Activated T-cell treated with anti-CD3 and anti-CD28 coated beads, Interleukin-2, amount 50 U/mL, for 1 hour (primary cell): ENCODE results near the gene STT3B.
"Not testable (repeated sequence)": the region's sequence is repeated elsewhere in the genome, so short reads cannot be mapped to it uniquely, and the experiment has no call there.

Source experiments
- DNase-seq: peaks from one replicate; pipeline ENCODE4 v3.0.0-alpha.2; 2020

STT3B gene

DNA sequence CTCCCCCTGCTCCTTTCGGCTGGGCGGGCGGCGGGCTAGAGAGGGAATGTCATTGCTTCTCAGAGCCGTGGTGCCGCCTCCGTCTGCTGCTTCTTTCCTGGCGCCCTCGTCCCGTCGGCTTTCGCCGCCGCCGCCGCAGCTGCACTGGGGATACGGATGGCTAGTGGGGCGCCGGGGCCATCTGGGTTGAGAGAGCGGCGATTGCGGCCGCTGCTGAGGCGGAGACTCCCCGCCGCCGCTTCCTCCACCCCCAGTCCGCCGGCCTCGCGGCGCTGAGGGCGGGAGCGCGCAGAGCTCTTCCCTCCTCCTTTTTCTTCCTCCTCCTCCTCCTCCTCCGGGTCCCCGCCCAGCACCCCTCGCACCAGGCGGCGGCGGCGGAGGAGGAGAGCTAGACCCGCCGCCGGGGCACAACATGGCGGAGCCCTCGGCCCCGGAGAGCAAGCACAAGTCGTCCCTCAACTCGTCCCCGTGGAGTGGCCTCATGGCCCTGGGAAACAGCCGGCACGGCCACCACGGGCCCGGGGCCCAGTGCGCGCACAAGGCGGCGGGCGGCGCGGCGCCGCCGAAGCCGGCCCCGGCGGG is at the start of gene STT3B:
TSS of gene STT3B (plus strand) at position 339 of the 582 bp plus-strand sequence. CDS start at position 413, 74 bp downstream.
- no peak for DNase-seq

DNA sequence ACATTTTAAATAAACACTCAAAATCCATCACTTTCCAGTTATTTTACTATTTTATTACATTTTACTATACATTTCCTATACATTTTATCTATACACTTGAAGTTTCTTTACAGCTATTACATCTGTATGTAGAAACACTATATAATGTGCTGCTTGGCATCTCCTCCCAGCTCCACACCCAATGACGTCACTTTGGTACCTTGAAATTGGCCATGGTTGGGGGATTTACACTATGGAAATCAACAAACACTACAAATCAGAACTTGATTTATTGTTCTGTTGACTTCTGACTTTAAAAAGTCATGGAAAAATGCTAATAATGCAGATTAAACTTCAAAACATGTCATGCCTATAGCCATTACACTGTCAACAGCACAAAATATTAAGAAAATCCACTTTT is 48.9 kb upstream of the STT3B start:
- DNase-seq: no peak

DNA sequence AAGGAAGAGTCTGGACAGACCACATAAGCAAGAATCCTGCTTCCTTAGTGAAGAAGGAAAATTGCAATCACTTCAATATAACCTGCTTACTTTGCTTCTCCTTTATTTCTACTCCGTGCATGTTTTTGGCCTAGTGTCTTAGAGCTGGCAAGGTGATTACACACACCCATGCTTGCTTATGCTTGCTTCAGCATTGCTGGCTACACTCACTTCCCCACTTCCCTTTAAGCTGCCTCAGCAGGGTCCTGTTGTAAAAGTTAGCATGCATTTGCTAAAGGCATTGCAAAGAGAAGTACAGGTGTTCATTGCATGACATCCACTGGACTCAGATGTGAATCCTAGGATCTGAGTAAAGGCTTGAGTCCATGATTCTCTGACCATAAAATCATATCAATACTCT is 47.5 kb upstream of the STT3B start:
- no peak for DNase-seq

GRCh38 chr3:31486865-31487533 is 45.7 kb upstream of the STT3B start:
- DNase-seq: no peak

- DNase-seq: no peak
Measured at GRCh38 chr3:31488475-31489017, 44.2 kb upstream of the STT3B start.

DNA sequence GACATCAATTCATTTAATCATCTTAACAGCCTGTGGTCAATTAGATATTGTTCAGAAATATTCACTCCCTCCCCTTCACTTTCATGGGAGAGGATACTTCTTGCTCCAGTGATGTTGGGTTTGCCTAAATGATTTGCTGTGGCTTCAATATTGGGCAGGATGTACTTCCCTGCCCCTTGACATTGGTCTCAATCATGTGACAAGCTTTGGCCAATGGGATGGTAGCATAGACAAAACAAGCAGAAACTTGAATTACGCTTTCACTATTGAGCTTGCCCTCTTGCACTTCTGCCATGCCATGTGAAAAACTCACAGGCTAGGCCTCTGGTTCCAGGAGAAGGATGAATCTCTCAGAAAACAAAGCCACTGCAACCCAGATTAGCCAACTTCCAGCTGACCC is 42.2 kb upstream of the STT3B start:
- DNase-seq: no peak

DNA sequence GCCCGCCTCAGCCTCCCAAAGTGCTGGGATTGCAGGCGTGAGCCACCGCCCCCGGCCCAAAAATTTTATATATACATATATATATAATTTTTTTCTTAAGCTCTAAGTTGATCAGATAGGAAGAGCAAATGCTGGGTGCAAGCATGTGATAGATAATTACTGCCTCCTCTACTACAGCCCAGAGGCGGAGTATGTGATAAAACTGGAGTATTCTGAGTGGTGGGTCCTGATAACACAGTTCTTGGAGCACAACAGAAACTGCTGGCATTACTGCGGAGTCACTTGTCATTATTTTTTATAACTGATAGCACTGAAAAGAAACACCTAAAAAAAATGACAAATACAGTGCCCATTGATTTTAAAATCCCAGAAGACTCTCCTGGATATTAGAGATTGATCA is 41.1 kb upstream of the STT3B start:
- DNase-seq: no peak

- DNase-seq: no peak
Measured at GRCh38 chr3:31493149-31493548, 39.6 kb upstream of the STT3B start.

- no peak for DNase-seq
Measured at GRCh38 chr3:31495971-31496665, 36.6 kb upstream of the STT3B start.

DNA sequence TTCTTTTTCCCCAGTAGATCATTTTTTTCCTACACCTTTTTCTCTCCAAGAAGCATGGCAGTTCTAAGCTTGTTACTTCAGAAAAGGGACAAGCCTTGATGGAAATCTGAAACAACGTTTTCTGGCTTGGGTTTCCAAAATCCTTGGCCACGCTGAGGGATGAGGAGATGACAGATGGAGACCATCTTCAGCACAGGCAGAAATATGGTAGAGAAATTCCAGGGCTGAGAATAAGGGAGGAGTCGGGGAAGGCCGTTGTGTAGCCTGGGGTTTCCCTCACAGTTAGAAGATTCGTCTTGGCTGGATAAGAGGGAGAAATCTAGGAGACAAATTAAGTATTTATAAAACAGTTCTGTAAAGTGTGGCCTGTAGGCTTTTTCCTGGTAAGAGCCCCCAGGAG is 33.9 kb upstream of the STT3B start:
- no peak for DNase-seq

DNA sequence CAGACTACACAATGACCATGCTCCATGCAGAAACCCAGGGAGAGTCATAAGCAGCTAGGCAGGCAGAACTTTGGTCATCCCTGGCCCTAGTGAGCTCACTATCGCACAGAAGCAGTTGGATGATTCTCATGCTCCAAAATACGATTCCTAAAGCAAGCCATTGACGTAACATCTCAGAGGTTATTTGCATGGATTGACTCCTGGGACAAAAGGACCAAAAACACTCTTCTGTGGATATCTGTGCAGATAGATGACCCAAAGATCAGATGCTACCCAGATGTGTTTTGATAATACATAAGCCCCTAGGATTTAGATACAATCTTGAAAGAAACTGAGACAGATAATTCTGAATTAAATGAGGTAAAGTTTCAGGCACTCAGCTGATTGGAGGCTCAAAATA is 33.4 kb upstream of the STT3B start:
- DNase-seq: no peak

DNA sequence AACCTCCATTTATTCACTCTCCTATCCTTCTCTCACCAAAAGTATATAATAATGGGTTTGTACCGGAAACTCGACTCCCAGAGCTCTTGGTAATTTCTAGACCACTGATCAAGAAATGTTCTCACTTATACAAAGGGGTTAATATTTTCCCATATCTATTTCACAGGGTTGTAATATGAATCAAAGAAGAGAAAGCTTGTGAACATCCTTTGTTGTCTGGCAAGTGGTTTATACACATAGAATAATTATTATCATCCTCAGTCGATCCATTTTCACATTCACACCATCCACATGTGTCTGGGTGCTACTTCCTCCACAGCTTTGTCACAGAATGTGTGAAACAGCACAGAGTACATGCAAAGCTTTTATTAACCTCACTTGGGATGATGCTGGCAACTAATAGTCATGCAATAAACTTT is 29.9 kb upstream of the STT3B start:
- no peak for DNase-seq

- DNase-seq: no peak
Measured at GRCh38 chr3:31503456-31503855, 29.3 kb upstream of the STT3B start.

DNA sequence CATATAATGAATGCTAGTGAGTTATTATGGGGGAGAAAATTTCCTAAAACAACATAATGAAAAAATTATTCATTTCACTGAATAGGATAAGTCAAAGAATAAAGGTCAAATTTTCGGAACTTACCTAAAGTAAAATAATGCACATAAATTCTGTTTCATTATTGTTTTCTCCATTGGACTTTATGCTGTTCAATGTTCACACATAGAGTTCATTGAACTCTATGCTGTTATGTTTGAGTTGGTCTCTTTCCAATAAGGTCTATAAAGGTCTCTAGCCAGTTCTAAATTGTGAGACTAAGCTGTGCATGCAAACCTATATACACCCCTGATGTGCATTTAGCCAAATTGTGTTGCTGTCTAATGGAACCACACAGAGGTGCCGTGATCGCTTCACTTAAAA is 28.5 kb upstream of the STT3B start:
- no peak for DNase-seq

- DNase-seq: no peak
Measured at GRCh38 chr3:31505371-31506048, 27.2 kb upstream of the STT3B start.

DNA sequence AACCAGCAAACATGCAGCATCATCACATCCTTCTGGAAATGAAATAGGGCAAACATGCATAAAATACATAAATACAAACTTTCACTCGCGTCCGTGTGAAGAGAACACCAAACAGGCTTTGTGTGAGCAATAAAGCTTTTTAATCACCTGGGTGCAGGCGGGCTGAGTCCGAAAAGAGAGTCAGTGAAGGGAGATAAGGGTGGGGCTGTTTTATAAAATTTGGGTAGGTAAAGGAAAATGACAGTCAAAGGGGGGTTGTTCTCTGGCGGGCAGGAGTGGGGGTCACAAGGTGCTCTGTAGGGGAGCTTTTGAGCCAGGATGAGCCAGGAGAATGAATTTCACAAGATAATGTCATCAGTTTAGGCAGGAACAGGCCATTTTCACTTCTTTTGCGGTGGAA is 26.2 kb upstream of the STT3B start:
- DNase-seq: not testable (repeated sequence)

DNA sequence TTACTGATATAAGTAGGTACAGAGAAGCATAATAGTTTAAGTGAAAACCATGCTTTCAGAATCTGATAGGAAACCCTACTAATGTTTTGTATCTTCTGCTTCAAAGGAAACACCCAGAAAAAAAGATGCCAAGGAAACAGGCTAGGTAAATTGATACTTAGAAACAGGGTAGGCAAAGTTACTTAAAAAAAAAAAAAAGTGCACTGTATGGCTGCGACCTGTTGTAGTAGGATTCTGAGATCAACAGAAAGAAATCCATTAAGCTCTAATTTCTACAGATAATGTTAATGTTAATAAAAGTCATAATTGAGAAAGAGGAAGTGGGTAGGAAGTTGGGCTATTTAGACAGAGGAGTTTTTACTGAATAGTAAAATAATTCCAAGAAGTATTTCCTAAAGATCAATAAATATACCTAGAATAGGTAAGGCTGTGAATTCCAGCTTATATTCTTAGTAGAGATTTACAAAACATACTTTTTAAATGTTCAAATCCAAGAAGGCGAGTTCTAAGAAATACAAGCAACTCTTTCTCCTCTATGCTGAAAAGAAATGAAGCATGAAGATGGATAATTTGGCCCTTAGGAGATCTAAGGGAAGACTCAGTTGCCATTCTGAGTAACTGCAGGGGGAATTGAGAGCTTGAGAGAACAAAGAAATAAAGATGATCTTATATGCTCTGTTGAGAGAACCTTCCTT is 24.1 kb upstream of the STT3B start:
- DNase-seq: no peak

DNA sequence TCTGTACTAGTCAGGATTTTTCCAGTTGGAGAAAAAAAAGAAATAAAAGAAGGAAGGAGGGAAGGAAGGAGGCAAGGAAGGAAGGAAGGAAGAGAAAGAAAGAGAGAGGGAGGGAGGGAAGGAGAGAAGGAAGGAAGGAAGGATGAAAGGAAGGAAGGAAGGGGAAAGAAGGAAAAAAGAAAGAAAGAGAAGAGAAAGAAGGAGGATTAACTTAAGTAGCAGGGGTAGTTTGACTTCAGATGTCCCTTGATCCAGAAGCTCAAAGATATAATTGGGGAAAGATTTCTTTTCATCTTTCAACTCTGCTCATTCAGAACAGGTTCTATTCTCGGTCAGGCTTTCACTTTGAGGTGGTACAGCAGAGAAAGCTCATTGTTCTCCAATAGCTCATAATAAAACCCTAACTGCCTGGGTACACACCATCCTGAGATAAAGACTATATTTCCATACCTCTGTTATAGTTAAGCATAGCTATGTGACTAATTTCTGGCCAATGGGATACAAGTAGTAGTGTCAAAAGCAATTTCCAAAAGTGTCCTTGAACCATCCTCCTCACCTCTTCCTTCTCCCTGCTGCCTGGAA is 23.5 kb upstream of the STT3B start:
- no peak for DNase-seq

DNA sequence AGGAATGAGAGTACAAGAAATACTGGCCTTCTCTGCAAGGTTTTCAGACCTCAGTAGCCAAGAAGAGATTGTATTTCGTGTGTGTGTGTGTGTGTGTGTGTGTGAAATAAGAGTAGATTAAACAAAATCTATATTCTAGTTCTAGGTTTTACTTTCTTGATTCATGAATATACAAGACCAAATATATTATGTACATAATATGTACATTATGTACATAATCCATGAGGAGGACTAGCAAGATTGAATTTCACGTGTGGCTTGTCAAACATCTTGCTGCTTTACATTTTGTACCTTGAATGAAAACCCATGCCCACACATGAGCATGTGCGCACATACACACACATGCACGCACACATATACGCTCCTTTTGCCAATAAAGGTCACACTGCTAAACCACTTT is 18.2 kb upstream of the STT3B start:
- DNase-seq: no peak

GRCh38 chr3:31515486-31516284 is 17.0 kb upstream of the STT3B start:
- DNase-seq: no peak

- DNase-seq: no peak
Measured at GRCh38 chr3:31516757-31517156, 16.0 kb upstream of the STT3B start.

- DNase-seq: no peak
Measured at GRCh38 chr3:31521468-31521867, 11.3 kb upstream of the STT3B start.
